IMR-90 (cell line): Measurements from ENCODE around the gene YARS2. TPM values are rescaled to one million over a fixed set of nuclear protein-coding genes. Genes with fewer than 3 reads are reported as not detected.

Experiments
- ATAC-seq: fragments of 200-7000 bp; cut with Tn5 transposase; 2 replicates; pipeline ENCODE4 v1.9.1; 2020; ENCODE audit warnings: low read depth, mild to moderate bottlenecking, moderate library complexity
- BruUV-seq: library from RNA; stranded (reverse); fragments of 400-500 nt; replicated peaks from 2 replicates; lab custom pipeline; 2021; lab: Mats Ljungman, UMichigan
- CTCF ChIA-PET: fragments of 300-600 bp; formaldehyde crosslinking; extraction: SDS; loops from one replicate; lab custom pipeline; 2021; ENCODE audit warnings: antibody characterized with exemption; lab: Yijun Ruan, JAX
- POLR2A ChIA-PET: fragments of 300-600 bp; sonication (Branson Sonifier 250); formaldehyde crosslinking; loops from one replicate; lab custom pipeline; 2022; ENCODE audit warnings: antibody characterized with exemption; ENCODE audit not compliant: unreplicated experiment; lab: Charles Lee
- DNase-seq: peaks from one replicate; pipeline ENCODE4 v3.0.0; 2013
- H2AFZ ChIP-seq: replicated peaks from 2 replicates; pipeline ENCODE3; 2013; ENCODE audit warnings: low read length, mild to moderate bottlenecking; ENCODE audit not compliant: poor library complexity
- H2AK5ac ChIP-seq: 2 replicates; pipeline ENCODE4 v1.6.1; 2013; ENCODE audit warnings: low read depth, low read length, inconsistent platforms
- H2AK9ac ChIP-seq: replicated peaks from 2 replicates; pipeline ENCODE3; 2013; ENCODE audit warnings: mild to moderate bottlenecking, low read depth, low read length, moderate library complexity; ENCODE audit not compliant: poor library complexity
- H2BK120ac ChIP-seq: 2 replicates; pipeline ENCODE4 v1.6.1; 2013; ENCODE audit warnings: low read depth, low read length, inconsistent platforms
- H2BK15ac ChIP-seq: 3 replicates; pipeline ENCODE4 v1.6.1; 2013; ENCODE audit warnings: low read depth, low read length, inconsistent platforms
- H2BK20ac ChIP-seq: 2 replicates; pipeline ENCODE4 v1.6.1; 2013; ENCODE audit warnings: low read depth, mild to moderate bottlenecking, inconsistent platforms, low read length, moderate library complexity
- H2BK5ac ChIP-seq: 2 replicates; pipeline ENCODE4 v1.6.1; 2013; ENCODE audit warnings: mild to moderate bottlenecking, low read depth, low read length, inconsistent platforms; ENCODE audit not compliant: poor library complexity, severe bottlenecking
- H3K14ac ChIP-seq: replicated peaks from 2 replicates; pipeline ENCODE4 v1.6.1; 2013; ENCODE audit warnings: low read depth, low read length, inconsistent platforms
- H3K18ac ChIP-seq: 2 replicates; pipeline ENCODE4 v1.6.1; 2013; ENCODE audit warnings: low read depth, low read length, control low read depth
- H3K23ac ChIP-seq: 2 replicates; pipeline ENCODE4 v1.6.1; 2013; ENCODE audit warnings: low read depth, low read length, inconsistent platforms
- H3K27ac ChIP-seq: 2 replicates; pipeline ENCODE4 v1.5.1; 2013; ENCODE audit warnings: mild to moderate bottlenecking, control low read depth, low read length; ENCODE audit not compliant: insufficient read depth
- H3K27me3 ChIP-seq: 2 replicates; pipeline ENCODE4 v1.6.1; 2013; ENCODE audit warnings: low read length; ENCODE audit not compliant: control insufficient read depth, insufficient read depth
- H3K36me3 ChIP-seq: 2 replicates; pipeline ENCODE4 v1.6.1; 2013; ENCODE audit warnings: low read length, mixed read lengths; ENCODE audit not compliant: control insufficient read depth, insufficient read depth
- H3K4ac ChIP-seq: 2 replicates; pipeline ENCODE4 v1.6.1; 2013; ENCODE audit warnings: low read depth, low read length, inconsistent platforms
- H3K4me1 ChIP-seq: 2 replicates; pipeline ENCODE4 v1.6.1; 2013; ENCODE audit warnings: low read length, mixed read lengths; ENCODE audit not compliant: control insufficient read depth, insufficient read depth
- H3K4me2 ChIP-seq: 2 replicates; pipeline ENCODE4 v1.6.1; 2013; ENCODE audit warnings: low read depth, mild to moderate bottlenecking, control low read depth, low read length, moderate library complexity
- H3K4me3 ChIP-seq: 2 replicates; pipeline ENCODE4 v1.5.1; 2013; ENCODE audit warnings: low read depth, mild to moderate bottlenecking, control low read depth, low read length, moderate library complexity; ENCODE audit not compliant: insufficient read depth
- H3K56ac ChIP-seq: 2 replicates; pipeline ENCODE4 v1.6.1; 2013; ENCODE audit warnings: low read length, inconsistent platforms; ENCODE audit not compliant: insufficient read depth; ENCODE audit errors: extremely low read depth
- H3K79me1 ChIP-seq, 2 experiments: 2 replicates each; pipeline ENCODE4 v1.6.1; 2013; ENCODE audit warnings: low read length in 2 of 2, inconsistent platforms in 1 of 2, low read depth in 1 of 2
- H3K9ac ChIP-seq: 2 replicates; pipeline ENCODE4 v1.6.1; 2013; ENCODE audit warnings: low read depth, low read length, control low read depth
- H3K9me1 ChIP-seq: 2 replicates; pipeline ENCODE4 v1.6.1; 2013; ENCODE audit warnings: low read length, inconsistent platforms; ENCODE audit not compliant: insufficient read depth
- H3K9me3 ChIP-seq: 2 replicates; pipeline ENCODE4 v1.6.1; 2013; ENCODE audit warnings: low read length; ENCODE audit not compliant: control insufficient read depth, insufficient read depth
- H4K20me1 ChIP-seq: 2 replicates; pipeline ENCODE4 v1.6.1; 2013; ENCODE audit warnings: low read length, inconsistent platforms; ENCODE audit not compliant: insufficient read depth
- H4K5ac ChIP-seq: 2 replicates; pipeline ENCODE4 v1.6.1; 2013; ENCODE audit warnings: mild to moderate bottlenecking, low read depth, low read length, control low read depth
- H4K8ac ChIP-seq, 2 experiments: 2 replicates each; pipeline ENCODE4 v1.6.1; 2013; ENCODE audit warnings: low read depth in 2 of 2, low read length in 2 of 2, control low read depth in 1 of 2, inconsistent platforms in 1 of 2
- H4K91ac ChIP-seq: 2 replicates; pipeline ENCODE4 v1.6.1; 2013; ENCODE audit warnings: low read depth, low read length, inconsistent platforms; ENCODE audit not compliant: insufficient read depth
- BHLHE40 ChIP-seq: fragments of 150-350 bp; IDR thresholded peaks from 2 replicates; pipeline ENCODE4 v1.6.1; 2016; ENCODE audit warnings: mild to moderate bottlenecking, low read depth, low read length
- CEBPB ChIP-seq: IDR thresholded peaks from 2 replicates; pipeline ENCODE4 v1.6.1; 2012; ENCODE audit warnings: low read depth, low read length, improper control_type of control experiment
- CHD1 ChIP-seq: IDR thresholded peaks from 2 replicates; pipeline ENCODE4 v1.6.1; 2012; ENCODE audit warnings: low read depth, low read length, improper control_type of control experiment
- CTCF ChIP-seq: conservative IDR thresholded peaks from 2 replicates; pipeline ENCODE4 v1.5.1; 2012; ENCODE audit warnings: mild to moderate bottlenecking, low read depth, low read length, improper control_type of control experiment
- ELK1 ChIP-seq: fragments of 150-350 bp; IDR thresholded peaks from 2 replicates; pipeline ENCODE4 v1.6.1; 2016; ENCODE audit warnings: low read depth, mild to moderate bottlenecking, low read length, moderate library complexity, borderline replicate concordance
- FOS ChIP-seq: fragments of 150-350 bp; IDR thresholded peaks from 2 replicates; pipeline ENCODE4 v1.6.1; 2016; ENCODE audit warnings: low read depth, low read length
- MAFK ChIP-seq: IDR thresholded peaks from 2 replicates; pipeline ENCODE4 v1.6.1; 2012; ENCODE audit warnings: low read depth, low read length, improper control_type of control experiment
- MAZ ChIP-seq: IDR thresholded peaks from 2 replicates; pipeline ENCODE4 v1.6.1; 2012; ENCODE audit warnings: low read depth, mild to moderate bottlenecking, low read length, improper control_type of control experiment, moderate library complexity, borderline replicate concordance
- MXI1 ChIP-seq: IDR thresholded peaks from 2 replicates; pipeline ENCODE4 v1.6.1; 2012; ENCODE audit warnings: low read depth, mild to moderate bottlenecking, low read length, moderate library complexity, borderline replicate concordance
- NFE2L2 ChIP-seq: fragments of 150-350 bp; IDR thresholded peaks from 2 replicates; pipeline ENCODE4 v1.6.1; 2016; ENCODE audit warnings: low read depth, mild to moderate bottlenecking, low read length
- POLR2A ChIP-seq: IDR thresholded peaks from 2 replicates; pipeline ENCODE4 v1.6.1; 2012; ENCODE audit warnings: mild to moderate bottlenecking, low read depth, low read length
- RAD21 ChIP-seq: IDR thresholded peaks from 2 replicates; pipeline ENCODE4 v1.6.1; 2012; ENCODE audit warnings: low read length, improper control_type of control experiment
- RCOR1 ChIP-seq: IDR thresholded peaks from 2 replicates; pipeline ENCODE4 v1.6.1; 2012; ENCODE audit warnings: mild to moderate bottlenecking, low read length, improper control_type of control experiment; ENCODE audit not compliant: insufficient replicate concordance
- RFX5 ChIP-seq: IDR thresholded peaks from 2 replicates; pipeline ENCODE4 v1.8.0; 2012; ENCODE audit warnings: low read depth, mild to moderate bottlenecking, low read length, moderate library complexity
- SMC3 ChIP-seq: fragments of 150-350 bp; IDR thresholded peaks from 2 replicates; pipeline ENCODE4 v1.6.1; 2016; ENCODE audit warnings: low read depth, mild to moderate bottlenecking, antibody characterized with exemption, low read length, moderate library complexity
- WGBS, 2 experiments: methylation state at CpG; one replicate each; pipeline versions ENCODE4 v1.1.5 to v1.1.7; 2013; ENCODE audit warnings: missing lambda C conversion rate in 2 of 2; ENCODE audit not compliant: insufficient read length in 1 of 2; ENCODE audit errors: extremely low coverage in 2 of 2; 5-methylcytosine and 5-hydroxymethylcytosine counted together
- dilution Hi-C: fragments of 300-500 bp; cut with HindIII; formaldehyde crosslinking; loops from one replicate; pipeline ENCODE4 v1.14.3; 2018; ENCODE audit warnings: low sequenced_read_pairs; ENCODE audit not compliant: unreplicated experiment
- in situ Hi-C: fragments of 300-500 bp; cut with MboI; formaldehyde crosslinking; loops from 3 replicates; pipeline ENCODE4 v1.14.3; 2019; ENCODE audit warnings: low sequenced_read_pairs, inconsistent platforms, mixed read lengths
- intact Hi-C: fragments of 100-400 bp; cut with micrococcal nuclease; formaldehyde crosslinking; loops from 2 replicates; pipeline ENCODE4 v1.10.0; 2022
- polyA plus RNA-seq, 3 experiments: library from polyadenylated mRNA; depleted of rRNA; stranded (reverse); fragments of >200 nt; gene quantifications; 2 replicates each; pipeline ENCODE4 v1.2.3, GENCODE V29; 2012; ENCODE audit warnings: low replicate concordance in 1 of 3
- total RNA-seq: library from RNA; depleted of rRNA; stranded (reverse); fragments of >200 nt; gene quantifications from 2 replicates; pipeline ENCODE4 v1.2.3, GENCODE V29; 2012
- TF ChIP-seq, protein P1 (sequence below): fragments of 150-350 bp; IDR thresholded peaks from 2 replicates; pipeline ENCODE4 v1.6.1; 2017; ENCODE audit warnings: mild to moderate bottlenecking, antibody characterized with exemption, low read length, low read depth

YARS2 gene
- total and polyA plus RNA-seq, 2 of the 4 experiments (the other 2 are of a cell fraction) = 15.3 to 26.9 TPM

GRCh38 chr12:32736445-32736844, 19.3 kb downstream of the YARS2 start:
- no peak overlapping the region for H2BK15ac ChIP-seq
- ChIA-PET CTCF (interaction anchor here (0.7 kb wide), 1 partner anchor 783 kb away, joined by 8 read pairs; no protein-coding TSS in a partner anchor), POLR2A (no interaction called here)
- BruUV-seq = no TSS peak
- no peak overlapping the region for H4K8ac ChIP-seq
- no peak overlapping the region for H3K27ac ChIP-seq
- no peak overlapping the region for H3K9ac ChIP-seq
- H3K4me2 ChIP-seq = no peak overlapping the region
- peaks cover 15% of the 10 kb centered on the region for H3K36me3 ChIP-seq
- H2AFZ ChIP-seq = no peak overlapping the region
- intact Hi-C loops (loop anchor here (5.0 kb wide), 2 partner anchors 34 to 279 kb away; no protein-coding TSS in a partner anchor), dilution Hi-C loops (no loop called here), in situ Hi-C loops (no loop called here)
- no peak overlapping the region for H2AK5ac ChIP-seq
- no peak overlapping the region for H2BK20ac ChIP-seq
- no peak overlapping the region for H2BK120ac ChIP-seq
- H2AK9ac ChIP-seq = no peak overlapping the region
- no peak overlapping the region for H3K18ac ChIP-seq
- TF ChIP-seq RAD21 (no peak), SMC3 (no peak), NFE2L2 (no peak), CHD1 (no peak), FOS (no peak), BHLHE40 (no peak), RCOR1 (no peak), MXI1 (no peak), MAZ (no peak), MAFK (no peak), RFX5 (no peak), ELK1 (no peak), POLR2A (no peak), CEBPB (no peak), CTCF (no peak)
- TF ChIP-seq, protein P1, sequence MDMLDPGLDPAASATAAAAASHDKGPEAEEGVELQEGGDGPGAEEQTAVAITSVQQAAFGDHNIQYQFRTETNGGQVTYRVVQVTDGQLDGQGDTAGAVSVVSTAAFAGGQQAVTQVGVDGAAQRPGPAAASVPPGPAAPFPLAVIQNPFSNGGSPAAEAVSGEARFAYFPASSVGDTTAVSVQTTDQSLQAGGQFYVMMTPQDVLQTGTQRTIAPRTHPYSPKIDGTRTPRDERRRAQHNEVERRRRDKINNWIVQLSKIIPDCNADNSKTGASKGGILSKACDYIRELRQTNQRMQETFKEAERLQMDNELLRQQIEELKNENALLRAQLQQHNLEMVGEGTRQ = no peak
- H3K9me1 ChIP-seq = no peaks in the 10 kb centered on the region
- H2BK5ac ChIP-seq = no peak overlapping the region
- H4K91ac ChIP-seq = no peak overlapping the region
- H3K4me3 ChIP-seq = no peak overlapping the region
- no peak overlapping the region for H3K23ac ChIP-seq
- no peaks in the 10 kb centered on the region for H3K27me3 ChIP-seq
- H3K56ac ChIP-seq = no peak overlapping the region
- WGBS, 2 experiments = 100% methylated on average over 1 of the region's 3 CpGs; no CpG with 5 or more reads in 1 of the 2 experiments
- no peak overlapping the region for H4K5ac ChIP-seq
- H3K9me3 ChIP-seq = no peaks in the 10 kb centered on the region
- H3K4me1 ChIP-seq = no peaks in the 10 kb centered on the region
- H4K20me1 ChIP-seq = no peaks in the 10 kb centered on the region
- ATAC-seq = no peak
- DNase-seq = no peak
- no peak overlapping the region for H3K14ac ChIP-seq
- H3K79me1 ChIP-seq = peaks cover 0 to 10% of the 10 kb centered on the region in 2 experiments; a peak in 3 of 4 replicates
- no peak overlapping the region for H3K4ac ChIP-seq
